K562 (cell line): ENCODE results near the gene ASPHD1. TPM values are rescaled to one million over a fixed set of nuclear protein-coding genes. Genes with fewer than 3 reads are reported as not detected.

ENCODE experiments used
- ATAC-seq: fragments of 200-7000 bp; cut with Tn5 transposase; 3 replicates; pipeline ENCODE4 v1.9.1; 2020; ENCODE audit warnings: moderate library complexity
- BruUV-seq: library from RNA; stranded (reverse); fragments of 400-500 nt; replicated peaks from 2 replicates; lab custom pipeline; 2021; lab: Mats Ljungman, UMichigan
- CTCF ChIA-PET: fragments of 300-600 bp; formaldehyde crosslinking; extraction: SDS; loops from one replicate; lab custom pipeline; 2021; ENCODE audit warnings: low intra/inter-chr PET ratio; lab: Yijun Ruan, JAX
- POLR2A ChIA-PET: fragments of 300-600, 350-650 bp; sonication (Branson Sonifier 250); formaldehyde crosslinking; extraction: SDS; loops from one replicate; lab custom pipeline; 2021; ENCODE audit warnings: antibody characterized with exemption, inconsistent platforms; lab: Yijun Ruan, JAX
- DNase-seq, 4 experiments: peaks; one replicate each; pipeline versions ENCODE4 v3.0.0 to v3.0.0-alpha.2; 2011 to 2018; ENCODE audit warnings: low spot score in 3 of 4, mixed read lengths in 3 of 4; ENCODE audit errors: extremely low read depth in 1 of 4
- FAIRE-seq: peaks from 2 replicates; lab custom pipeline; 2011; peaks lifted over from hg19 to GRCh38; lab: Jason Lieb, UNC
- H2AFZ ChIP-seq: 2 replicates; pipeline ENCODE4 v1.6.0; 2011; ENCODE audit warnings: low read depth, low read length, control low read depth, inconsistent platforms
- H3K27ac ChIP-seq: fragments of 200-600 bp; 3 replicates; pipeline ENCODE4 v1.8.0; 2011; ENCODE audit warnings: low read depth, mild to moderate bottlenecking, control low read depth, inconsistent platforms, low read length, moderate library complexity, mixed read lengths; ENCODE audit errors: extremely low read depth
- H3K27me3 ChIP-seq, 2 experiments: fragments of 300-600 bp in 1 of 2; 2 replicates in 1 of 2; 3 replicates in 1 of 2; pipeline versions ENCODE4 v1.6.0 to v1.8.0; 2011; ENCODE audit warnings: inconsistent platforms in 2 of 2, low read length in 2 of 2, mild to moderate bottlenecking in 1 of 2, mixed read lengths in 1 of 2, moderate library complexity in 1 of 2; ENCODE audit not compliant: control insufficient read depth in 2 of 2, insufficient read depth in 2 of 2
- H3K36me3 ChIP-seq: fragments of 300-600 bp; 3 replicates; pipeline ENCODE4 v1.8.0; 2011; ENCODE audit warnings: mild to moderate bottlenecking, low read length, inconsistent platforms; ENCODE audit not compliant: control insufficient read depth, insufficient read depth
- H3K4me1 ChIP-seq, 2 experiments: fragments of 200-600 bp in 1 of 2; replicated peaks in 1 of 2; 2 replicates in 1 of 2; 3 replicates in 1 of 2; pipeline versions ENCODE4 v1.5.1 to v1.8.0; 2011; ENCODE audit warnings: inconsistent platforms in 2 of 2, low read length in 2 of 2, mild to moderate bottlenecking in 1 of 2, mixed read lengths in 1 of 2, moderate library complexity in 1 of 2; ENCODE audit not compliant: control insufficient read depth in 2 of 2, insufficient read depth in 2 of 2
- H3K4me2 ChIP-seq: 2 replicates; pipeline ENCODE4 v1.6.1; 2011; ENCODE audit warnings: low read length, control low read depth, inconsistent platforms, mixed read lengths; ENCODE audit not compliant: insufficient read depth
- H3K4me3 ChIP-seq: fragments of 200-600 bp; sonication (generic), shearing (Covaris generic); 2 replicates; pipeline ENCODE4 v1.5.1; 2016; ENCODE audit warnings: control low read depth, inconsistent platforms
- H3K79me2 ChIP-seq: fragments of 200-600 bp; 3 replicates; pipeline ENCODE4 v1.8.0; 2011; ENCODE audit warnings: low read length, inconsistent platforms; ENCODE audit not compliant: control insufficient read depth, insufficient read depth
- H3K9ac ChIP-seq, 2 experiments: 2 replicates each; pipeline versions ENCODE4 v1.6.0 to v1.6.1; 2011; ENCODE audit warnings: low read depth in 2 of 2, low read length in 2 of 2, control low read depth in 1 of 2, inconsistent platforms in 1 of 2, mild to moderate bottlenecking in 1 of 2, mixed read lengths in 1 of 2; ENCODE audit not compliant: insufficient read depth in 1 of 2
- H3K9me1 ChIP-seq: one replicate; pipeline ENCODE4 v1.6.0; 2011; ENCODE audit warnings: inconsistent platforms, mild to moderate bottlenecking, low read length, moderate library complexity; ENCODE audit not compliant: control insufficient read depth, insufficient read depth
- H3K9me3 ChIP-seq: replicated peaks from 2 replicates; pipeline ENCODE4 v1.5.1; 2011; ENCODE audit warnings: low read depth, low read length, inconsistent platforms; ENCODE audit not compliant: control insufficient read depth, insufficient read depth
- H4K20me1 ChIP-seq: replicated peaks from 2 replicates; pipeline ENCODE4 v1.6.1; 2011; ENCODE audit warnings: low read length, inconsistent platforms, mixed read lengths; ENCODE audit not compliant: control insufficient read depth, insufficient read depth
- BCL6 ChIP-seq: fragments of 250-450 bp; sonication (Bioruptor Pico); IDR thresholded peaks from 2 replicates; pipeline ENCODE4 v1.4.0; 2020
- E2F6 ChIP-seq, 2 experiments: IDR thresholded peaks; 2 replicates each; pipeline ENCODE4 v1.6.1; 2011; ENCODE audit warnings: borderline replicate concordance in 1 of 2, control low read depth in 1 of 2, low read depth in 1 of 2, low read length in 1 of 2, mild to moderate bottlenecking in 1 of 2, mixed read lengths in 1 of 2, moderate library complexity in 1 of 2; ENCODE audit not compliant: insufficient read depth in 1 of 2, insufficient read length in 1 of 2, poor library complexity in 1 of 2, severe bottlenecking in 1 of 2; ENCODE audit errors: extremely low read depth in 1 of 2
- HNRNPL ChIP-seq: fragments of 200-400 bp; formaldehyde crosslinking; IDR thresholded peaks from 2 replicates; pipeline ENCODE4 v1.6.1; 2017; ENCODE audit warnings: low read depth, mild to moderate bottlenecking, low read length
- ZNF12 ChIP-seq: sonication (generic); formaldehyde crosslinking; IDR thresholded peaks from 2 replicates; pipeline ENCODE4 v1.4.0; 2020; ENCODE audit warnings: mild to moderate bottlenecking, missing genetic modification reagents
- WGBS: fragments of 100-300 bp; shearing (Covaris generic); methylation state at CpG from one replicate; pipeline ENCODE4 v1.1.6; 2016; ENCODE audit warnings: low coverage, mixed read lengths; ENCODE audit not compliant: insufficient coverage; ENCODE audit errors: missing lambda C conversion rate; 5-methylcytosine and 5-hydroxymethylcytosine counted together
- in situ Hi-C: fragments of 300-500 bp; cut with MboI; formaldehyde crosslinking; loops from 4 replicates; pipeline ENCODE4 v1.15.0; 2018; ENCODE audit warnings: inconsistent platforms, mixed read lengths
- intact Hi-C: fragments of 100-400 bp; cut with micrococcal nuclease; formaldehyde crosslinking; loops from 2 replicates; pipeline ENCODE4 v1.14.2; 2022
- polyA plus RNA-seq, 8 experiments: library from polyadenylated mRNA; depleted of rRNA in 4 of 8; stranded (reverse) in 5 of 8; unstranded in 3 of 8; fragments of >200 nt; fragmentation: Nextera tagmentation in 2 of 8; fragmentation: Illumina TruSeq in 1 of 8; extraction: Ambion mirVana in 2 of 8; extraction: Trizol in 1 of 8; gene quantifications; 2 replicates each; pipeline versions ENCODE4 v1.2.1 to v1.2.3, GENCODE V29; 2011 to 2014; ENCODE audit warnings: inconsistent platforms in 1 of 8, missing spikeins in 1 of 8
- total RNA-seq, 7 experiments: library from RNA; depleted of rRNA in 6 of 7; stranded (reverse); fragments of >200 nt in 6 of 7; fragmentation: Illumina TruSeq in 2 of 7; extraction: Trizol in 2 of 7; gene quantifications; 2 replicates each; pipeline versions ENCODE4 v1.2.1 to v1.2.3, GENCODE V29; 2011 to 2021; ENCODE audit warnings: low replicate concordance in 1 of 7
- TF ChIP-seq, protein P1 (sequence below): fragments of 450-650 bp; formaldehyde crosslinking; IDR thresholded peaks from 2 replicates; pipeline ENCODE4 v1.4.0; 2020; ENCODE audit warnings: mild to moderate bottlenecking, moderate library complexity

Gene ASPHD1
- total and polyA plus RNA-seq, 9 of the 15 experiments (the other 6 are each of a cell fraction or from before 2014, with no cell fraction given): 0.03 to 0.70 (median 0.24) TPM; not detected in 5

DNA sequence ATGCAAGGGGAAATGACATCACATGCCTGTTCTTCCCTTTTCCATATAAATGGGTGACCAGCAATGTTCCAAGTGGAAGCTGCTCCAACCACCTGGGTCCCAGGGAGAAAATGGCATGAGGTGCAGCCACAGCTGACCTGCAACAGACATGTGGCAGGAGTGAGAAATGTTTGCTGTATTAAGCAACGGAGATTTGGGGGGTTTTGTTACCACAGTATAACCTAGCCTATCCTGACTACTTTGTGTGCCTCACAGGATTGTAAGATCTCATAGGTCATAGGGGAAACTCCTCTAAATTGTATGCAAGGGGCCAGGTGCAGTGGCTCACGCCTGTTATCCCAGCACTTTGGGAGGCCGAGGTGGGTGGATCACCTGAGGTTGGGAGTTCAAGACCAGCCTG, 49.3 kb upstream of the ASPHD1 start:
- WGBS: 38% methylated on average over 3 of the region's 3 CpGs

More for the DNA sequence above, 49.3 kb upstream of the ASPHD1 start:
- Histone ChIP-seq H3K4me1 (peaks cover 4 to 11% of the 10 kb centered on the region in 2 experiments; a peak in 3 of 5 replicates), H3K4me2 (no peak overlapping the region), H4K20me1 (no peaks in the 10 kb centered on the region), H3K36me3 (no peaks in the 10 kb centered on the region), H3K79me2 (no peaks in the 10 kb centered on the region), H3K9ac (no peak overlapping the region), H3K9me1 (no peaks in the 10 kb centered on the region), H2AFZ (no peak overlapping the region), H3K9me3 (no peaks in the 10 kb centered on the region), H3K4me3 (no peak overlapping the region), H3K27me3 (no peaks in the 10 kb centered on the region), H3K27ac (no peak overlapping the region)
- no TSS peak for BruUV-seq
- ChIA-PET CTCF (no interaction called here), POLR2A (no interaction called here)
- TF ChIP-seq, protein P1, sequence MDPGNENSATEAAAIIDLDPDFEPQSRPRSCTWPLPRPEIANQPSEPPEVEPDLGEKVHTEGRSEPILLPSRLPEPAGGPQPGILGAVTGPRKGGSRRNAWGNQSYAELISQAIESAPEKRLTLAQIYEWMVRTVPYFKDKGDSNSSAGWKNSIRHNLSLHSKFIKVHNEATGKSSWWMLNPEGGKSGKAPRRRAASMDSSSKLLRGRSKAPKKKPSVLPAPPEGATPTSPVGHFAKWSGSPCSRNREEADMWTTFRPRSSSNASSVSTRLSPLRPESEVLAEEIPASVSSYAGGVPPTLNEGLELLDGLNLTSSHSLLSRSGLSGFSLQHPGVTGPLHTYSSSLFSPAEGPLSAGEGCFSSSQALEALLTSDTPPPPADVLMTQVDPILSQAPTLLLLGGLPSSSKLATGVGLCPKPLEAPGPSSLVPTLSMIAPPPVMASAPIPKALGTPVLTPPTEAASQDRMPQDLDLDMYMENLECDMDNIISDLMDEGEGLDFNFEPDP (CRISPR knock-in tag): no peak
- no peak for TF ChIP-seq E2F6 (IDR thresholded peaks at IDR 0.05; ENCODE audit: borderline replicate concordance in 1 of 2, extremely low read depth in 1 of 2, insufficient read depth in 1 of 2, insufficient read length in 1 of 2, low read depth in 1 of 2, low read length in 1 of 2, poor library complexity in 1 of 2, severe bottlenecking in 1 of 2)
- peak; percentile 93 for TF ChIP-seq ZNF12 (CRISPR knock-in tag)
- TF ChIP-seq HNRNPL: no peak
- TF ChIP-seq BCL6: no peak
- DNase-seq (no peak), FAIRE-seq (no peak), ATAC-seq (no peak)
- intact Hi-C loops (no loop called here), in situ Hi-C loops (no loop called here)
